Immature natural killer cell (primary cell): ENCODE measurements around the gene PATE3. TPM values are rescaled to one million over a fixed set of nuclear protein-coding genes. Genes with fewer than 3 reads are reported as not detected.

ENCODE experiments used
- DNase-seq, 3 donors: peaks; one replicate each; pipeline ENCODE4 v3.0.0; 2022; ENCODE audit warnings: mixed read lengths in 1 of 3
- H3K27ac Mint-ChIP-seq, 6 donors: one replicate each; pipeline ENCODE4 v1.8.0; 2020; ENCODE audit warnings: mixed read lengths in 6 of 6, mild to moderate bottlenecking in 5 of 6, inconsistent platforms in 4 of 6, moderate library complexity in 3 of 6
- H3K27me3 Mint-ChIP-seq, 3 donors: one replicate each; pipeline ENCODE4 v1.8.0; 2020 to 2021; ENCODE audit warnings: low read depth in 3 of 3, mild to moderate bottlenecking in 3 of 3, mixed read lengths in 3 of 3, moderate library complexity in 3 of 3, inconsistent platforms in 1 of 3
- H3K36me3 Mint-ChIP-seq, 3 donors: one replicate each; pipeline ENCODE4 v1.8.0; 2020; ENCODE audit warnings: mixed read lengths in 3 of 3, inconsistent platforms in 2 of 3, mild to moderate bottlenecking in 2 of 3
- H3K4me1 Mint-ChIP-seq, 2 donors: one replicate each; pipeline ENCODE4 v1.8.0; 2020; ENCODE audit warnings: inconsistent platforms in 2 of 2, mild to moderate bottlenecking in 2 of 2, mixed read lengths in 2 of 2, moderate library complexity in 1 of 2
- H3K4me3 Mint-ChIP-seq, 5 donors: one replicate each; pipeline ENCODE4 v1.8.0; 2020; ENCODE audit warnings: mild to moderate bottlenecking in 5 of 5, mixed read lengths in 5 of 5, inconsistent platforms in 3 of 5, moderate library complexity in 3 of 5
- H3K9me3 Mint-ChIP-seq, 6 donors: one replicate each; pipeline ENCODE4 v1.8.0; 2020; ENCODE audit warnings: mild to moderate bottlenecking in 6 of 6, mixed read lengths in 6 of 6, inconsistent platforms in 4 of 6, moderate library complexity in 3 of 6
- polyA plus RNA-seq, 3 donors: library from polyadenylated mRNA; unstranded; fragments of 300-500 nt; fragmentation: Illumina TruSeq; gene quantifications; one replicate each; pipeline ENCODE4 v1.2.3, GENCODE V29; 2021

Gene PATE3
- polyA plus RNA-seq, 3 donors from 2014 or later, result not detected

DNA sequence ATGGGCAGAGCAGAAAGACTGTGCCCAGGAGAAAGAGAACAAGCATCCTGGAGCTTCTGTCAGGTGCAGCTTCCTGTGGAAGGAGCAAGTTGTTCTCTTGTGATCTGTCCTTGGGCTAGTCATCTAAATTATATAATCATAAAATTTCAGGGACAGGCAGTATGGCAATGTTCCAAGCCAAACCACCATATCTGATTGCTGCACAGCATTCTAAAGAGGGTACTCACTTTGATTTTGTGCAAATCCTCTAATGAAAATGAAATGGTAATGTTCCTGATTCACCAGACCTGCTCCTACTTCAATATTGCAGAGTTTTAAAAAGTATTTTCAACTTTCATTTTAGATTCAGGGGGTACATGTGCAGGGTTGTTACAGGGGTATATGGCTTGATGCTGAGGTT, 9.2 kb upstream of the PATE3 start, which contains the start of gene PATE2:
TSS of gene PATE2 (minus strand) at position 101 of the 400 bp plus-strand sequence. CDS start at position 46, 55 bp downstream.
- DNase-seq, result no peak

DNA sequence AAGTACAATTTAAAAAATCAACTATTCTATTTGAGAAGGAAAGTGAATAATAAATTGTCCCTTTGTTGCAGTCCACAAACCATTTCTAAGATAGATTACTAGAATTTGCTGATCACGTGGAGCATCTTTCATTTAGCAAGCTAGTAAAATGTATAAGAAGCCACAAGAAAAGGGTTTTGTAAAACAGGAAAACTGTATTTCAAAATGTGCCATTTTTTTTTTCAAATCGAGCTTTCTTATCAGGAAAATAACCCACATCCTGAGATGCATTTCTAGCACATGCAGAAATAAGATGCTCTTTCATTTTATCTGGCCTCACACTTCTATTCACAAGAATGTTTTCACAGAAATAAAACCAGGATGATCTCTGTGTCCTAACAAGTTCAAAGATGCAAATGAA, 3.2 kb upstream of the PATE3 start:
- no peaks in the 10 kb centered on the region for H3K36me3 Mint-ChIP-seq
- no peaks in the 10 kb centered on the region for H3K4me1 Mint-ChIP-seq
- peaks cover 0 to 6% (median 0%) of the 10 kb centered on the region in 6 donors for H3K9me3 Mint-ChIP-seq
- DNase-seq, result no peak
- no peak overlapping the region for H3K27ac Mint-ChIP-seq
- H3K27me3 Mint-ChIP-seq, result peaks cover 7 to 14% (median 7%) of the 10 kb centered on the region in 3 donors
- no peak overlapping the region for H3K4me3 Mint-ChIP-seq

More for the DNA sequence above, 9.2 kb upstream of the PATE3 start, which contains the start of gene PATE2:
- Mint-ChIP-seq H3K9me3 (peaks cover 0 to 8% (median 0%) of the 10 kb centered on the region in 6 donors), H3K27ac (no peak within 1 kb of the TSS), H3K4me1 (no peaks in the 10 kb centered on the region), H3K36me3 (no peaks in the 10 kb centered on the region), H3K4me3 (no peak within 1 kb of the TSS), H3K27me3 (peaks cover 5 to 15% (median 6%) of the 10 kb centered on the region in 3 donors)

DNA sequence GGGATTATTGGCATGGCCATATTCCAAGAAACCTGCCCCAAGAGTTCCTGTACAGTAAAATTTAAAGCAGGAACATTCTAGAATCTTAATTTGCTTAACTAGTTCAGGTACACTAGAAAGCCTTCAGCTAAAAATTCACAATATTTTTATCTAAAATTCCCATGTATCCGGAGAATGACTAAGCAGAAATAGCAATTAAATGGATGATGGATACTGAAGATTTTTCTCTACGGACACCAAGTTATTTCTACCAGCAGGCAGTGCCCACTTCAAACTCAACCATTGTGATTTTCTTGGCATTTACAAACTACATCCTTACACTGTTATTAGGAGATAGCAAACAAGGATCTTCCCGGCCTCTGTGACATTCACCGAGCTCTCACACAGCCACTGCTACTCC, 2.9 kb downstream of the PATE3 start:
- no peaks in the 10 kb centered on the region for H3K36me3 Mint-ChIP-seq
- H3K4me1 Mint-ChIP-seq, result no peaks in the 10 kb centered on the region
- peak overlapping the region in 1 of 5 donors; percentile 7 for H3K4me3 Mint-ChIP-seq
- H3K9me3 Mint-ChIP-seq, result peaks cover 3 to 25% (median 14%) of the 10 kb centered on the region in 6 donors
- H3K27ac Mint-ChIP-seq, result no peak overlapping the region
- peaks cover 7 to 14% (median 9%) of the 10 kb centered on the region in 3 donors for H3K27me3 Mint-ChIP-seq
- no peak for DNase-seq

DNA sequence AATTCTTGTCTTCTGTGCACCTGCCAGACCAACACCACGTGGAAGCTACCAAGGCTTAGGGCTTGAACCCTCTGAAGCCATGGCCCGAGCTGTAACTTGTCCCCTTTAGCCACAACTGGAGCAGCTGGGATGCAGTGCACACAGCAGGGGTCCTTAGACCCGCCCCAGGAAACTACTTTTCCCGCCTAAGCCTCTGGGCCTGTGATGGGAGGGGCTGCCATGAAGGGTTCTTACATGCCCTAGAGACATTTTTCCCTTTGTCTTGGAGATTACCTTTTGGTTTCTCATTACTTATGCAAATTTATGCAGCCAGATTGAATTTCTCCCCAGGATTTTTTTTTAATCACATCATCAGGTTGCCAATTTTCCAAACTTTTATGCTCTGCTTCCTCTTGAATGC, 9.7 kb downstream of the PATE3 start:
- H3K4me1 Mint-ChIP-seq, result no peaks in the 10 kb centered on the region
- peaks cover 17 to 69% (median 41%) of the 10 kb centered on the region in 6 donors for H3K9me3 Mint-ChIP-seq
- no peak for DNase-seq
- H3K36me3 Mint-ChIP-seq, result peaks cover 0 to 6% (median 0%) of the 10 kb centered on the region in 3 donors
- H3K27ac Mint-ChIP-seq, result no peak overlapping the region
- peaks cover 2 to 11% (median 10%) of the 10 kb centered on the region in 3 donors for H3K27me3 Mint-ChIP-seq
- H3K4me3 Mint-ChIP-seq, result no peak overlapping the region

- H3K27ac Mint-ChIP-seq, result no peak overlapping the region
- peaks cover 0 to 6% (median 0%) of the 10 kb centered on the region in 3 donors for H3K36me3 Mint-ChIP-seq
- H3K9me3 Mint-ChIP-seq, result peaks cover 18 to 75% (median 39%) of the 10 kb centered on the region in 6 donors
- H3K4me1 Mint-ChIP-seq, result no peaks in the 10 kb centered on the region
- H3K27me3 Mint-ChIP-seq, result peaks cover 2 to 8% (median 7%) of the 10 kb centered on the region in 3 donors
- DNase-seq, result no peak
- no peak overlapping the region for H3K4me3 Mint-ChIP-seq
Observed at GRCh38 chr11:125799808-125800207, 11.9 kb downstream of the PATE3 start.

GRCh38 chr11:125802387-125802786, 14.5 kb downstream of the PATE3 start:
- Mint-ChIP-seq H3K27ac (no peak overlapping the region), H3K36me3 (peaks cover 0 to 6% (median 0%) of the 10 kb centered on the region in 3 donors), H3K9me3 (peaks cover 16 to 66% (median 32%) of the 10 kb centered on the region in 6 donors), H3K27me3 (peaks cover 3 to 14% (median 4%) of the 10 kb centered on the region in 3 donors), H3K4me1 (no peaks in the 10 kb centered on the region), H3K4me3 (no peak overlapping the region)
- no peak for DNase-seq

GRCh38 chr11:125807909-125808308, 20.0 kb downstream of the PATE3 start:
- no peak for DNase-seq
- peaks cover 2 to 9% (median 7%) of the 10 kb centered on the region in 3 donors for H3K27me3 Mint-ChIP-seq
- no peaks in the 10 kb centered on the region for H3K36me3 Mint-ChIP-seq
- no peaks in the 10 kb centered on the region for H3K4me1 Mint-ChIP-seq
- H3K4me3 Mint-ChIP-seq, result no peak overlapping the region
- no peak overlapping the region for H3K27ac Mint-ChIP-seq
- peaks cover under 1 to 22% (median 6%) of the 10 kb centered on the region in 6 donors for H3K9me3 Mint-ChIP-seq

DNA sequence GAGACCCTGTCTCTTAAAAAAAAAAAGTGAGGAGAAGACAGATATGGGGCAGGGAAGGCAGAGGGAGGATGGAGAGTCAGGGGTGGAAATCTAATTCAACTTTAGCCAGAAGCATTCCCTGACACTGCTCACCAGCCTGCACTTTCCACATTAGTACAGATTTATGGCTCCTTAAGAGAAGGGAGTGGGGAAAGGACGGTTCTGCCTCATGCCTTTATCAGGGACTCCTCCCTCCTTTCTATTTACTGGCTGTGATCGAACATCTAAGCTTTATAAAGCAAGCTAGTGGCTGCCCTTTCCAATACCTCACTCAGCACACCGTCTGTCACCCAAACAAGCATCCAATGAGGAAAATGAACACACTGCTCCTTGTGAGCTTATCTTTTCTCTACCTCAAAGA, 45.1 kb downstream of the PATE3 start, which contains the start of gene PATE4:
TSS of gene PATE4 (plus strand) at position 301 of the 400 bp plus-strand sequence. CDS start at position 345, 44 bp downstream.
- Mint-ChIP-seq H3K4me3 (no peak within 1 kb of the TSS), H3K36me3 (no peaks in the 10 kb centered on the region), H3K4me1 (no peaks in the 10 kb centered on the region), H3K27ac (no peak within 1 kb of the TSS), H3K27me3 (peaks cover 2 to 13% (median 3%) of the 10 kb centered on the region in 3 donors), H3K9me3 (peaks cover 4 to 19% (median 7%) of the 10 kb centered on the region in 6 donors)
- DNase-seq, result no peak

DNA sequence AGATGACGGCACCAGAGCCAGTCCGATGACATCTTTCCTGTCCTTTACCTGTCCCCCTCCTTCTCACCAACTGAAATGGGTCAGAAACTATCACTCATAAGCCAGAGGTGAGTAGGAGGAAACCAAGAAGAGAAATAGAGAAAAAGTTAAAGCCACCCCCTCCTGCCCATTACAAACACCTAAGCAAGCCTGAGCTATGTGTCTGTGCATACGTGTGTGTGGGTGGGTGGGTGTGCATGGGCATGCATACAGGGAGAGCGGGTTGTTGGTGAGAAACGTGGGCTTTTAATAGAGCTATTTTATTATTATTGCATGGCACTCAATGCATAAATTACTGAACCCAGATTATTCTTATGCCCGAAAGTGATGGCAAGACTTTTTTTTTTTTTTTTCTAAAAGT, 47.8 kb downstream of the PATE3 start:
- no peak overlapping the region for H3K4me3 Mint-ChIP-seq
- no peak for DNase-seq
- H3K4me1 Mint-ChIP-seq, result no peaks in the 10 kb centered on the region
- no peak overlapping the region for H3K27ac Mint-ChIP-seq
- H3K36me3 Mint-ChIP-seq, result no peaks in the 10 kb centered on the region
- H3K27me3 Mint-ChIP-seq, result peaks cover 2 to 22% (median 2%) of the 10 kb centered on the region in 3 donors
- H3K9me3 Mint-ChIP-seq, result peaks cover 0 to 15% (median 5%) of the 10 kb centered on the region in 6 donors

Other genes starting within 250 kb of the PATE3 start
- gene EI24, start 218.7 kb upstream of the PATE3 start, polyA plus RNA-seq, result 10 to 100 TPM; 40.9 to 78.6 (median 57.9) TPM
- 100 to 1,000 TPM in 2 of 3 donors, 10 to 100 TPM in 1; 59.3 to 109 (median 100) TPM for gene STT3A, start 195.3 kb upstream of the PATE3 start, polyA plus RNA-seq
- gene CHEK1, start 163.0 kb upstream of the PATE3 start, polyA plus RNA-seq, result 1 to 10 TPM; 2.0 to 2.8 (median 2.4) TPM
- not detected for gene ACRV1, start 107.3 kb upstream of the PATE3 start, polyA plus RNA-seq
- not detected for gene PATE1, start 41.8 kb upstream of the PATE3 start, polyA plus RNA-seq
- gene PATE2, start 9.3 kb upstream of the PATE3 start, polyA plus RNA-seq, result not detected
- gene PATE4, start 45.2 kb downstream of the PATE3 start, polyA plus RNA-seq, result not detected
- gene HYLS1, start 99.5 kb downstream of the PATE3 start, polyA plus RNA-seq, result 10 to 100 TPM in 1 of 3 donors, 1 to 10 TPM in 2; 6.2 to 11.5 (median 7.7) TPM
- gene PUS3, start 115.1 kb downstream of the PATE3 start, polyA plus RNA-seq, result 10 to 100 TPM in 2 of 3 donors, 1 to 10 TPM in 1; 5.5 to 17.3 (median 10.0) TPM
- not detected for gene DDX25, start 116.4 kb downstream of the PATE3 start, polyA plus RNA-seq
- not detected for gene VSIG10L2, start 157.9 kb downstream of the PATE3 start, polyA plus RNA-seq